A549 (cell line): ENCODE data around the gene ZNF398.

Experiments used
- CEBPB ChIP-seq, 2 experiments: fragments of >200 bp in 1 of 2; sonication (Bioruptor Twin) in 1 of 2; formaldehyde crosslinking in 1 of 2; IDR thresholded peaks; 2 replicates each; pipeline ENCODE4 v1.6.1; 2012 to 2016
- CHD2 ChIP-seq: fragments of 150-350 bp; IDR thresholded peaks from 2 replicates; pipeline ENCODE4 v1.6.1; 2014; ENCODE audit warnings: low read length; ENCODE audit not compliant: partially characterized antibody
- EP300 ChIP-seq, 2 experiments: fragments of >200 bp; sonication (Bioruptor Twin); formaldehyde crosslinking; IDR thresholded peaks; 2 replicates in 1 of 2; 3 replicates in 1 of 2; pipeline ENCODE4 v1.6.1; 2016 to 2017
- JUNB ChIP-seq: fragments of >200 bp; sonication (Bioruptor Twin); formaldehyde crosslinking; IDR thresholded peaks from 2 replicates; pipeline ENCODE4 v1.6.1; 2016
- KDM1A ChIP-seq: fragments of 200-600 bp; sonication (generic); IDR thresholded peaks from 2 replicates; pipeline ENCODE4 v1.6.1; 2016; ENCODE audit warnings: low read depth, mild to moderate bottlenecking
- KDM5A ChIP-seq: fragments of 200-600 bp; sonication (generic); IDR thresholded peaks from 2 replicates; pipeline ENCODE4 v1.6.1; 2016; ENCODE audit warnings: antibody characterized with exemption, mild to moderate bottlenecking
- MAZ ChIP-seq: fragments of 150-350 bp; IDR thresholded peaks from 2 replicates; pipeline ENCODE4 v1.6.1; 2014; ENCODE audit warnings: antibody characterized with exemption, low read depth, low read length, borderline replicate concordance
- POLR2A ChIP-seq: IDR thresholded peaks from 2 replicates; pipeline ENCODE4 v1.6.1; 2012; ENCODE audit warnings: mild to moderate bottlenecking, low read length
- REST ChIP-seq: fragments of 200-600 bp; sonication (generic); IDR thresholded peaks from 2 replicates; pipeline ENCODE4 v1.6.1; 2016; ENCODE audit warnings: antibody characterized with exemption, mild to moderate bottlenecking, moderate library complexity
- SMC3 ChIP-seq: fragments of >200 bp; sonication (Bioruptor Twin); formaldehyde crosslinking; IDR thresholded peaks from 3 replicates; pipeline ENCODE4 v1.6.1; 2018; ENCODE audit warnings: inconsistent platforms
- TF ChIP-seq, protein P1 (sequence below): fragments of >200 bp; sonication (Bioruptor Twin); formaldehyde crosslinking; IDR thresholded peaks from 3 replicates; pipeline ENCODE4 v1.5.1; 2016
- TF ChIP-seq, protein P2 (sequence below): fragments of 450-650 bp; IDR thresholded peaks from 2 replicates; pipeline ENCODE4 v1.6.1; 2014; ENCODE audit warnings: antibody characterized with exemption
- TF ChIP-seq, protein P3 (sequence below): IDR thresholded peaks from 2 replicates; pipeline ENCODE4 v1.6.1; 2012; ENCODE audit warnings: low read depth, borderline replicate concordance

DNA sequence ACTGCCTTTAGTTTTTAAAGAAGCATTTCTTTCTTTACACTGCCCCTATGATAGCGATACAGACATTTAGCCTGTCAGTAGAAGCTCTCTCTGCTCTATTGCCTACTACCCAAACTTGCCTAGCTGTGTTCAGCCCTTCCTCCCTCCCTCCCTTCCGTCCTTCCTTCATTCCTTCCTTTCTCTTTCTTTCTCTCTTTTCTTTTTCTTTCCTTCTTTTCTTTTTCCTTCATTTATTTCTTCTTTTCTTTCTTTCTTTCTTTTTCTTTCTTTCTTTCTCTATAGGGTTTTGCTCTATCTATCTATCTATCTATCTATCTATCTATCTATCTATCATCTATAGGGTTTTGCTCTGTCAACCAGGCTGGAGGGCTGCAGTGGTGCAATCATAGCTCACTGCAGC, 85.1 kb downstream of the ZNF398 start:
- TF ChIP-seq KDM5A (no peak), CHD2 (no peak), POLR2A (no peak), SMC3 (no peak), KDM1A (no peak), JUNB (no peak), EP300 (IDR thresholded peaks at IDR 0.05) (no peak), CEBPB (IDR thresholded peaks at IDR 0.05) (no peak), REST (no peak), MAZ (no peak)
- TF ChIP-seq, protein P1, sequence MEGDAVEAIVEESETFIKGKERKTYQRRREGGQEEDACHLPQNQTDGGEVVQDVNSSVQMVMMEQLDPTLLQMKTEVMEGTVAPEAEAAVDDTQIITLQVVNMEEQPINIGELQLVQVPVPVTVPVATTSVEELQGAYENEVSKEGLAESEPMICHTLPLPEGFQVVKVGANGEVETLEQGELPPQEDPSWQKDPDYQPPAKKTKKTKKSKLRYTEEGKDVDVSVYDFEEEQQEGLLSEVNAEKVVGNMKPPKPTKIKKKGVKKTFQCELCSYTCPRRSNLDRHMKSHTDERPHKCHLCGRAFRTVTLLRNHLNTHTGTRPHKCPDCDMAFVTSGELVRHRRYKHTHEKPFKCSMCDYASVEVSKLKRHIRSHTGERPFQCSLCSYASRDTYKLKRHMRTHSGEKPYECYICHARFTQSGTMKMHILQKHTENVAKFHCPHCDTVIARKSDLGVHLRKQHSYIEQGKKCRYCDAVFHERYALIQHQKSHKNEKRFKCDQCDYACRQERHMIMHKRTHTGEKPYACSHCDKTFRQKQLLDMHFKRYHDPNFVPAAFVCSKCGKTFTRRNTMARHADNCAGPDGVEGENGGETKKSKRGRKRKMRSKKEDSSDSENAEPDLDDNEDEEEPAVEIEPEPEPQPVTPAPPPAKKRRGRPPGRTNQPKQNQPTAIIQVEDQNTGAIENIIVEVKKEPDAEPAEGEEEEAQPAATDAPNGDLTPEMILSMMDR, result no peak
- TF ChIP-seq, protein P2, sequence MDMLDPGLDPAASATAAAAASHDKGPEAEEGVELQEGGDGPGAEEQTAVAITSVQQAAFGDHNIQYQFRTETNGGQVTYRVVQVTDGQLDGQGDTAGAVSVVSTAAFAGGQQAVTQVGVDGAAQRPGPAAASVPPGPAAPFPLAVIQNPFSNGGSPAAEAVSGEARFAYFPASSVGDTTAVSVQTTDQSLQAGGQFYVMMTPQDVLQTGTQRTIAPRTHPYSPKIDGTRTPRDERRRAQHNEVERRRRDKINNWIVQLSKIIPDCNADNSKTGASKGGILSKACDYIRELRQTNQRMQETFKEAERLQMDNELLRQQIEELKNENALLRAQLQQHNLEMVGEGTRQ, result no peak
- TF ChIP-seq, protein P3, sequence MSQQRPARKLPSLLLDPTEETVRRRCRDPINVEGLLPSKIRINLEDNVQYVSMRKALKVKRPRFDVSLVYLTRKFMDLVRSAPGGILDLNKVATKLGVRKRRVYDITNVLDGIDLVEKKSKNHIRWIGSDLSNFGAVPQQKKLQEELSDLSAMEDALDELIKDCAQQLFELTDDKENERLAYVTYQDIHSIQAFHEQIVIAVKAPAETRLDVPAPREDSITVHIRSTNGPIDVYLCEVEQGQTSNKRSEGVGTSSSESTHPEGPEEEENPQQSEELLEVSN, result no peak
